Kidney capillary endothelial cell (primary cell): ENCODE data around the gene PLCXD1.
"Not testable (repeated sequence)": the region's sequence is repeated elsewhere in the genome, so short reads cannot be mapped to it uniquely, and the experiment has no call there.

Experiments used
- DNase-seq: peaks from one replicate; pipeline ENCODE4 v3.0.0-alpha.2; 2018; ENCODE audit warnings: low spot score

PLCXD1 gene

DNA sequence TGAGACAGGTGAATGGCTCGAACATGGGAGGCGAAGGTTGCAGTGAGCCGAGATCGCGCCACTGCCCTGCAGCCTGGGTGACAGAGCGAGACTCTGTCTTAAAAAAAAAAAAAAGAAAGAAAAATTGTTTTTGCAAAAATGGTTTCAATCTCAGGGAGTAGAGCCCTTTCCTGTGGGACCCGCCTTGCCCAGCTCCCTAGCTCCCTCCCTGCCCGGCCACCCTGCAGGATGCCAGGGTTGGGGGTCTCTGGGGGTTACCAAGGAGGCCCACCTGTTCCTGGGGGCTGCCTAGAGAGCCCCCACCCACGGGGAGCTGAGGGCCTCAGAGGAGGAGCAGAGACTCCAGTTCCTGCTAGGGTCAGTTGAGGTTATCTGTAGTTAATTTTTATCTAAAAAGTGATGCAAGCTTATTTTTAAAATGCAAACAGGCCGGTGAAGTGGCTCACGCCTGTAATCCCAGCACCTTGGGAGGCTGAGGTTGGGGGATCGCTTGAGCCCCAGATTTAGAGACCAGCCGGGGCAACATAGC is 18.7 kb upstream of the PLCXD1 start:
- no peak for DNase-seq

DNA sequence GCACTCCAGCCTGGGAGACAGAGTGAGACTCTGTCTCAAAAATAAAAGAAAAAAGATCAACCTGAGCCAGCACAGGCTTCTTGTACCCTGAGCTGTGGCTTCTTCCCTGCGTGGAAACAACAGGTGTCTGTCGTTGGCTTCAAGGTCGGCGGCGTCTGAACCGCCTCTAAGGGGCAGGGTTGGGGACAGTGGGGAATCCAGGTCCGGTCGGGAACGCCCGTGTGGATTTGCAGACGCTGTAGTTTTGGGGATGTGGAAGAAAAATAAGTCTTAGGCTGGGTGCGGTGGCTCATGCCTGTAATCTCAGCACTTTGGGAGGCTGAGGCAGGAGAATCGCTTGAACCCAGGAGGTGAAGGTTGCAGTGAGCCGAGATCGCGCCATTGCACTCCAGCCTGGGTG is 17.2 kb upstream of the PLCXD1 start:
- not testable (repeated sequence) for DNase-seq

DNA sequence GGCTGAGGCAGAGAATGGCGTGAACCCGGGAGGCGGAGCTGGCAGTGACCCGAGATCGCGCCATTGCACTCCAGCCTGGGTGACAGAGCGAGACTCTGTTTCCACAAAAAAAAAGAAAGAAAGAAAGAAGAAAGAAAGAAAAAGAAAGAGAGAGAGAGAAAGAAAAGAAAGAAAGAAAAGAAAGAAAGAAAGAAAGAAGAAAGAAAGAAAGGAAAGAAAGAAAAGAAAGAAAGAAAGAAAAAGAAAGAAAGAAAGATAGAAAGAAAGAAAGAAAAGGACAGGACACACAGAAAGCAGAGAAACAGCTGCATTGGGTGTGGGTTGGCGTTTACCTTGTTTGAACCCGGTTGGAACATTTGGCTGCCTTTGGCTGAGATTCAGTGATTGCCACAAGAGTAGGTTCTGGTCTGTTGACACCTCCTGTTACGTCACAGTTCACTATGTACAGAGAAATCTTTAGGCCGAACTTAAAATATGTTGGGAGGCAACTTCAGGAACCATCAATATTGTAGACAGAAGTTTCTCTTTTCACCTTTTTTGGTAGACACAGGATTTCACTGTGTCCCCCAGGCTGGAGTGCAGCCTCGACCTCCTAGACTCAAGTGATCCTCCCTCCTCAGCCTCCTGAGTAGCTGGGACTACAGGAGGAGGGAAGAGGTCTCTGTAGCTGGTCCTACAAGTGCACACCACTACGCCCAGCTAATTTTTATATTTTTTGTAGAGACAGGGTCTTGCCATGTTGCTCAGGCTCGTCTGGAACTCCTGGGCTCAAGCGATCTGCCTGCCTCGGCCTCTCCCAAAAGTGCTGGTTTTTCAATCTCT is 16.3 kb upstream of the PLCXD1 start:
- DNase-seq: no peak

DNA sequence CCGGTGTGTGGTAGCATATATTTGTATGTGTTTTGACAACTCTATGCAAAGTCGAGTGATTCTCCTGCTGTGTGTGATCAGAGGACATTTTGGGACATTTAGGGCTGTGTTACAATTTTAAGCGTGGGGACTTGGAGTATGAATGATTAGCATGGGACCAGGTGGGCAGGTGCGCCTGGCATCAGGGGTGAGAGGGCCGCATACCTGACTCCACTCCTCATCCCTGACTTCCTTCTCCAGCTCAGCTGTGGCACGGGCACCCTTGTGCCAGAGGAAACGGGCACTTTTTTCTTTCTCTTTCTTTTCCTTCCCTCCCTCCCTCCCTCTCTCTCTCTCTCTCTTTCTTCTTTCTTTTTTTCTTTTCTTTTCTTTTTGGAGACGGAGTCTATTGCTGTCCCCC is 15.7 kb upstream of the PLCXD1 start:
- no peak for DNase-seq

DNA sequence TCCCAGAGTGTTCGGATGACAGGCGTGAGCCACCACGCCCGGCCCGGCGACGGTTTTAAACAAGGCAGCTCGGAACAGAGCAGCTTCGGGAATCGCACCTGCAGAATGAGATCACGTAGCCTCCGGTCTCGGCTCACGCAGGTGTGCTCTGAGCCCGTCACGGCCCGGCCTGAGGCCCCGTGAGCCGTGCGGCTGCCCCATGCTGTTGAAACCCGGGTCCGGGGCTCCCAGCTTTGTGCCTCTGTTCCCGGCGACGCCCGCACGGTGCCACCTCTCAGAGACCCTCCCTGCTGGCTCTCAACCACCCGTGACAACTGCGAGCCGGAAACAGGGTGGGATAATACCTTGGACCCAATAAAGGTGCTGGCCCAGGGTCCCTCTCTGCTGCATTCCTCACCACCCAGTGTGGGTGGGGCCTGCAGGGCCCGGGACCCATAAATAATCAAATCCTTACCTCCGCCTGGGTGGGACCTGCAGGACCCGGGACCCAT is 13.4 kb upstream of the PLCXD1 start:
- no peak for DNase-seq

DNA sequence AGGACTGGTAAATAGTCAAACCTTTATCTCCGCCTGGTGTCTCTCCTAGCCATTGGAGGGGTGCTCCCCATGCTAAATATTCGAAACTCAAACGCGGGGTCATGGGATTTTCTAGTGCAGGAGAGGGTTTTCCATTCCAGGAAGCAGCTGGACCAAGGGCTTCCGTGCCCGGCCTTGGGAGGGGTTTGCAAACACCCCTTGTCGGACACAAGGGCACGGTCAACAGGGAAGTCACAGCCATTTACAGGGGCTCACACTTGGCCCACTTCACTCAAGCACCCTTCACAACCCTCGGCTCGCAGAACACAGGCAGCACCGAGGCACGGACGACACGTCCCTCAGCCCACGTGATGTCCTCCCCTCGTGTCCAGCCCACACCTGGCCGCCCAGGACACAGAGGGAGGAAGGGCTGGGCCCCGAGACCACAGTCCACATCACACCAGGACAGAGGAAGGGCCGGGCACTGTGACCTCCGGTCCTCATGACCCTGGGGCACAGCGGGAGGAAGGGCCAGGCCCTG is 10.3 kb upstream of the PLCXD1 start:
- no peak for DNase-seq

DNA sequence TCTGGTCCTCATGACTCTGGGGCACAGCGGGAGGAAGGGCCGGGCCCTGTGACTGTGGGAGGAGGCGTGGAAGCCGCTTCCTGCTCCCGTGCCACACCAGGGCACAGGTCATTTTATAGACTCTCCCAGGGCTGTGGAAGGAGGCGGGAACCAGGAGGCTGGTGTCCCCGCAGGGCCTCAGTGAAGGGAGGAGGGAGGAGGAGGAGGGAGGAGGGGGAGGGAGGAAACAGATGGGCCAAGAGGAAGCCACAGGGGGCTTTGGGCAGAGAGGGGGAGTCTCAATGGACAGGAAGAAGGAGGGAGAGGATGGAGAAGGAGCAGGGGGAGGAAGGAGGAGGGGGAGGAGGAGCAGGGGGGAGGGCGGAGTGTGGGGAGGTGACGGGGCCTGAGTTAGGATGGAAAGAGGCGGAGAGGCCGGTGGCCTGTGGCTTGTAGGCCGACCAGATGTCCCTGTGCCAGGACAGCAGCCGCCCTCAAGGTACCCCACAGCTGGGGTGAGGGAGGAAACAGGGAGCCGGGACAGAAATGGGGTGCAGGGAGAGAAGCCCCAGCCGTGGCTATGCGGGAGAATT is 6.2 kb upstream of the PLCXD1 start:
- DNase-seq: no peak

DNA sequence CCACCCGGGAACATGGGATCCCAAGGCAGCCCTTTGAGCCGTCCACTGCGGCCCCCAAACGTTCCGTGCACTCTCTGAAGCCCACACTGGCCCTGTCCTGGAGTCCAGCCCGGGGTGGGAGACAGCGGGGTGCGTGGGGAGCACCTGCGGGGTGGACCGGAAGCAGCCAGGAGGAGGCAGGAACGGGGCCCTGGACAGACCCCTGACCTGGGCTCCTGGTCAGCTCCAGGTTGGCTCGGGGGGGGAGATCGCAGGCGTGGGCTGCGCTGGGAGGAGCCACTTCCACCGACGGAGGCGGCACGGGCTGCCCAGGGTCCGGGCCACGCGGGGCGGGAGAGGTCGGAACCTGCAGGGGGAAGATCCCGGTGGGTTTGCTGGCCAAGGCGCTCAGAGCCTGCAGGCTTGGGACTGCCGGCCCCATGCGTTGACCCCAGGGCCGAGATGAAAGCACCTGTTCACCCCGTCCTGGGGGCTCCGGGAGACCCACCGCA is 5.7 kb upstream of the PLCXD1 start:
- DNase-seq: no peak

DNA sequence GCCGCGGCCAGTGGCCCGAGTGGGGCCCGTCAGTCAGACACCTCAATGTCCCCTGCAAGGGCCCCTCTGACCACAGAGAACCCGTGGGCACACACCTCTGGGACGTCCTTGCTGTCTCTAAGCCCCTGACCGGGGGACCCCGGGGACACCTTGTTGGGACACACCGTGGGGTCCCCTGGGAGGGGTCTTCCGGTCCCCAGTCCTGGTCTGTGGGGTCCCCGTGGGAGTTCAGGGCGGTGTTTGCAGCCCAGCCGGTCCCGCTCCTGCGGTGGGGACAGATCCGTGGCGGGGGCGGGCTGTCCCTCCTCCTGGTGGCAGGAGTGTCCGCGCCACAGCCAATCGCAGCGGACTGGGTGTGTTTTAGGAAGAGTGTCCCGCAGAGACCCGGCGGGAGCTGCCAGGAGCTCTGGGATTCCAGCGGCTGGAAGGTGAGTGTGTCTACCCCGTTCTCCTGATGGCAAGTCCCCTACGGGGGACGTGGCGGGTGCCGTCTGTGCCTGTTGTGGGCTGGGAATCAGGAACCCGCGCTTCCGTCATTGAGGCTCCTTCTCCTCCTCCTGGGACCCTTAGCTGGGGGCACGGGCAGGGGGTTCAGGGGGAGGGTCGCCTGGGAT is 5.1 kb upstream of the PLCXD1 start:
- DNase-seq: no peak

DNA sequence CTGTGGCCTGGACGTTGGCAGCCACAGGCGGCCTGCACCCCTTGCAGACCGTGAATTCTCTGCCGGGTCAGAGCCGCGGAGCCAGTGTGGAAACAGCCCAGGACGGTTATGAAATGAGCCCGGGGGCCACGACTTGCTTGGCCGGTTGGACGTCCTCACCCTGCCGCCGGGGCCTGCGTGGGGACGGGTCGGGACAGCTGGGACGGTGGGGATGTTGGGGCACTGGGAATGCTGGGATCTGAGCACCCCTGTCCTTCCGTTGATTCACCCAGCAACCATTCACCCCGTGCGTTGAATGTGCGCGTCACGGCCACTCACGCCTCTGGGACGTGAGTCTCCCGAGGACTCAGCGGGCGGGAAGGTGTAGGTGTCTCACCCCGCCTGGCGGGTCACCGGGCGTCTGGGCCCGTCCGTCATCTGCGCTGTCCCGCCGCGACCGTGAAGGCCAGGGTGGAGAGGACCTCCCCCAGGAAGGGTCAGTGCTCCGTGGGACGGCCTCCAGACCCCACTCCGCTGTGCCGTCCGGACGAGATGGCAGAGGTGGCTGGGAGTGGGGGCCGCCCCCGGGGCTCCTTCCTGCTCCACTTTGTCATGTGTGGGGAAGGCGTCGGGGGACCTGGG is 4.5 kb upstream of the PLCXD1 start:
- DNase-seq: no peak

DNA sequence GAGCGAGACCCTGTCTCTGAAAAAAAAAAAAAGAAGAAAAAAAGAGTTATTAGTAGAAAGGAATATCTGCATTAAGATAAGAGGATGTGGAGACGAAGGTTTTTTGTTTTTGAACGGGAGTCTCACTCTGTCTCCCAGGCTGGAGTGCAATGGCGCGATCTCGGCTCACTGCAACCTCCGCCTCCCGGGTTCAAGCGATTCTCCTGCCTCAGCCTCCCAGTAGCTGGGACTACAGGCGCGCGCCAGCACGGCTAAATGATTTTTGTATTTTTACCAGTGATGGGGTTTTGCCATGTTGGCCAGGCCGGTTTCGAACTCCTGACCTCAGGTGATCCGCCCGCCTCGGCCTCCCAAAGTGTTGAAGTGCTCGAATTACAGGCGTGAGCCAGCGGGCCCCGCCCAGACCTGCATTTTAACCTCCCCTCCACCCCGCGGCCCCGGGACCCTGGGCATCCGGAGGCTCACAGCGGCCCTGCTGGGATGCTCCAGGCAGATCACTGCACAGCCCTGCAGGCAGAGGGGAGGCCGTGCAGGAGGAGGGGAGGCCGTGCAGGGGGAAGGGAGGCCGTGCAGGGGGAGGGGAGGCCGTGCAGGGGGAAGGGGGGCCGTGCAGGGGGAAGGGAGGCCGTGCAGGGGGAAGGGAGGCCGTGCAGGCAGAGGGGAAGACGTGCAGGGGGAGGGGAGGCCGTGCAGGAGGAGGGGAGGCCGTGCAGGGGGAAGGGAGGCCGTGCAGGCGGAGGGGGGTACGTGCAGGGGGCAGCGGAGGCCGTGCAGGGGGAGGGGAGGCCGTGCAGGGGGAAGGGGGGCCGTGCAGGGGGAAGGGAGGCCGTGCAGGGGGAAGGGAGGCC is 1.2 kb upstream of the PLCXD1 start:
- not testable (repeated sequence) for DNase-seq

DNA sequence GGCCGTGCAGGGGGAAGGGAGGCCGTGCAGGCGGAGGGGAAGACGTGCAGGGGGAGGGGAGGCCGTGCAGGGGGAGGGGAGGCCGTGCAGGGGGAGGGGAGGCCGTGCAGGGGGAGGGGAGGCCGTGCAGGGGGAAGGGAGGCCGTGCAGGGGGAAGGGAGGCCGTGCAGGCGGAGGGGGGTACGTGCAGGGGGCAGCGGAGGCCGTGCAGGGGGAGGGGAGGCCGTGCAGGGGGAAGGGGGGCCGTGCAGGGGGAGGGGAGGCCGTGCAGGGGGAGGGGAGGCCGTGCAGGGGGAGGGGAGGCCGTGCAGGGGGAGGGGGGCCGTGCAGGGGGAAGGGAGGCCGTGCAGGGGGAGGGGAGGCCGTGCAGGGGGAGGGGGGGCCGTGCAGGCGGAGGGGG is 459 bp upstream of the PLCXD1 start:
- not testable (repeated sequence) for DNase-seq

DNA sequence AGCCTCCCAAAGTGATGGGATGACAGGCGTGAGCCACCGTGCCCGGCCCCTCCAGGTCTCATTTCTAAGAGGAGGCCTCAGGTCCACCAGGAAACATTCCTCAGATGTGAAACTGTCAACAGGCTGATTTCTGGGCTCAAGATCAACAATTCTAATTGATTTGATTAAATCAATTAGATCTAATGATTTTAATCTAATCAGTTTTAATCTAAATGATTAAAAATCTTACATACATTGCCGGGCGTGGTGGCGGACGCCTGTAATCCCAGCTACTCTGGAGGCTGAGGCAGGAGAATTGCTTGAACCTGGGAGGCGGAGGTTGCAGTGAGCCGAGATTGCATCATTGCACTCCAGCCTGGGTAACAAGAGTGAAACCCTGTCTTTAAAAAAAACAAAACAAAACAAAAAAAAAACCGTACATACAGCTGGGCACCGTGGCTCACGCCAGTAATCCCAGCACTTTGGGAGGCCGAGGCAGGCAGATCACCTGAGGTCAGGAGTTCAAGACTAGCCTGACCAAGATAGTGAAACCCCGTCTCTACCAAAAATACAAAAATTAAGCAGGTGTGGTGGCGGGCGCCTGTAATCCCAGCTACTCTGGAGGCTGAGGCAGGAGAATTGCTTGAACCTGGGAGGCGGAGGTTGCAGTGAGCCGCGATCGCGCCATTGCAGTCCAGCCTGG is 960 bp downstream of the PLCXD1 start:
- not testable (repeated sequence) for DNase-seq

DNA sequence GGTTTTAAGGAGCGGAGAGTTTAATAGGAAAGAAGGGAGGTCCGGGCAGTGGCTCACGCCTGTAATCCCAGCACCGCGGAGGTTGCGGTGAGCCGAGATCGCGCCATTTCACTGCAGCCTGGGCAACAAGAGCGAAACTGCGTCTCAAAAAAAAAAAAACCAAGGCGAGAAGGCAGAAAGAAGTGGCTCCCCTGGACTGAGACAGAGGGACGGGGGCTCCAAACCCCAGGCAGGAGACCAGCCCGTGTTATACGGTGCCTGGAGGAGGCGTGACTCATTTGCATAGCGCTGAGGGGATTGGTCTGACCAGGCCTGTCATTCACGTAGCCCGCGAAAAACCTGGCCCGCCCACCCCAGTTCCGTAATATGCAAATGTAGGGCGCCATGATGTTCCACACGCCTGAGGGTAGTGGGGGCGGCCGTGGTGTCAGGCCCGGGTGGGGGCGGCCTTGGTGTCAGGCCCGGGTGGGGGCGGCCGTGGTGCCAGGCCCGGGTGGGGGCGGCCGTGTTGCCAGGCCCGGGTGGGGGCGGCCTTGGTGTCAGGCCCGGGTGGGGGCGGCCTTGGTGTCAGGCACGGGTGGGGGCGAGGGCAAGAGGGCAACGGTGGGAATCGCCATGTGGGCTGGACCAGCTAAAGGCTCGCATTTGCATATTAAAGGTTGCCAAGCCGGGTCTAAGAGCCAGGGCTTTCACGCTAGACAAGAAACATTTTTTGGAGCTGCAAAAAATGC is 2.1 kb downstream of the PLCXD1 start:
- DNase-seq: peak; percentile 86

DNA sequence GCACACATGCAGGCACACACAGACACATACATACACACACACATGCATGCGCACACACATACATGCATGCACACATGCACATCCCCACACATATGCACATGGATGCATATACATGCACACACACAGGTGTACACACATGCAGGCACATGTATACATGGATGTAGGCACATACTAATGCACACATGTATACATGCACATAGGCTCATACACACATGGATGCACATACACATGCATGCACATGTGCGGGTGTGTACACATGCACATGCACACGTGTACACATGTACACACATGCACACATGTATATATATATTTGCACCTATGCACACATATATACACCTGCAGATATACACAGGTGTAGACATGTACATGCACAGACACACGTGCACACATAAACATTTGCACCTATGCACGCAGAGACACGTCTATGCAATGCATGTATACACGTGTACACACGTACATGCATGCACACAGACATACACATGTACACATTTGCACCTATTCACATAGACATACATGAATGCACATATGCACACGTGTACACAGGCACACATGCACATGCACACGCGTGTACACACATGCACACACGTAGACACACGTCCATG is 4.0 kb downstream of the PLCXD1 start:
- DNase-seq: no peak

DNA sequence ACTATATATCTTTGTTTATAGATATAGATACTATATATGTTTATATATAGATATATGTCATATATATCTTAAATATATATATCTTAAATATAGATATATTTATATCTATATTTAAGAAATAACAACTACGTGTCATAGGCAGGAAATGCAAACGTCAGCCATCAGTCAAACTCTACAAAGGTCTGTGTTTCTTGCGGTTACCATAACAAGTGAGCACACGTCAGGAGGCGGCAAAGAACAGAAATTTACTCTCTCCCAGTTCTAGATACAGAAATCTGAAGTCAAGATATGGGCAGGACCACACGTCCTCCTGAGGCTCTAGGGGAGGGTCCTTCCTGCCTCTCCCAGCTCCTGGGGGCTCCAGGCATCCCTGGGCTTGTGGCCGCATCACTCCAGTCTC is 6.5 kb downstream of the PLCXD1 start:
- DNase-seq: no peak

DNA sequence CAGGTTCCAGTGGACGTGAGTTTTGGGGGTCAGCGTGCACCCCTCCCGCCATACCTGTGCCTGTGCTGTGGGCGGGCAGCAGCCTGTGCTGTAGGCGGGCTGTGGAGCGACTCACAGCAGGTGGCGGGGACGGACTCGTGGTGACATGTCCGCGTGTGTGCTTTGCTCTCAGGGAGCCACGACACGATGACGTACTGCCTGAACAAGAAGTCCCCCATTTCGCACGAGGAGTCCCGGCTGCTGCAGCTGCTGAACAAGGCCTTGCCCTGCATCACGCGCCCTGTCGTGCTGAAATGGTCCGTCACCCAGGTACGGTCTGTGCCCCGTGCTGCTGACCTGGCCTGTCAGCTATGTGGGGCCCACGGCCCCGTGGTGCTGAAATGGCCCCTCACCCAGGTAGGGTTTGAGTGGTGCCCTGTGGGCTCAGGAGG is 7.4 kb downstream of the PLCXD1 start:
- DNase-seq: no peak

DNA sequence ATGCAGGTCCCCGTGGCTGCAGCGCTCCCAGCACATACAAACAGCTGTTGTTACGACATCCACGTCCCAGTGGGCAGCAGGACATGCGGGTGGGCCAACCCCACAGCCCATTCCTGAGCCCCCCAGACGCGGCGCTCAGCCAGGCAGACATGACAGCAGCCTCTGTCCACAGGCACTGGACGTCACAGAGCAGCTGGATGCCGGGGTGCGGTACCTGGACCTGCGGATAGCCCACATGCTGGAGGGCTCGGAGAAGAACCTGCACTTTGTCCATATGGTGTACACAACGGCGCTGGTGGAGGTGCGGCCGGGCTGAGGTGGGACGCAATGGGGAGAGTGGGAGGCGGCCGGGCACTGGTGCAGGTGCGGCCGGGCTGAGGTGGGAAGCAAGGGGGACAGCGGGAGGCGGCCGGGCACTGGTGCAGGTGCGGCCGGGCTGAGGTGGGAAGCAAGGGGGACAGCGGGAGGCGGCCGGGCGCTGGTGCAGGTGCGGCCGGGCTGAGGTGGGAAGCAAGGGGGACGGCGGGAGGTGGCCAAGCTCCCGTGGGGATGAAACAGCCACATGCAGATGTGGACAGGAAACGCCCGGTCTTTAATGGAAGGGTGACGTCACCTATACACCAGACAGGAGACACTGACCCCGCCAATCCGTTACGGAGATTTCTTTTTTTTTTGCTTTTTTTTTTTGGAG is 9.4 kb downstream of the PLCXD1 start:
- no peak for DNase-seq

DNA sequence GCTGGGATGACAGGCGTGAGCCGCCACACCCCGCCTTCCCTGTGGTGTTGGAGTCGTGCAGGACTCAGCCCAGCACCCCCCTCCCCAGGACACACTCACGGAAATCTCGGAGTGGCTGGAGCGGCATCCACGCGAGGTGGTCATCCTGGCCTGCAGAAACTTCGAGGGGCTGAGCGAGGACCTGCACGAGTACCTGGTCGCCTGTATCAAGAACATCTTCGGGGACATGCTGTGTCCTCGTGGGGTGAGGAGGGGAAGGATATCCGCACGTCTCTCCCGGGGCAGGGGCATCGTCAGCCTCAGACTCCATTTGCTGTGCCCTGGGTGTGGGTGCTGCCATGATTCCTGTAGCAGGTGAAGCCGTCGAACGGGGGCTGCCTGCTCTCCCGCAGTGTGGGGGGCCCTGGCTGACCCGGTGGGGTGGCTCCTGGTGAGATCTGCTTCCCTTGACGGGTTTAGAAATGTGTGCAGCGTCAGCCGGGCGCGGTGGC is 10.3 kb downstream of the PLCXD1 start:
- no peak for DNase-seq
